Fibroblast of the aortic adventitia (primary cell): ENCODE data around the gene NWD2. TPM values are rescaled to one million over a fixed set of nuclear protein-coding genes. Genes with fewer than 3 reads are reported as not detected.

Source experiments
- DNase-seq: peaks from one replicate; pipeline ENCODE4 v3.0.0-alpha.2; 2010; ENCODE audit warnings: low read depth
- H3K4me3 ChIP-seq: 2 replicates; pipeline ENCODE4 v1.5.1; 2011; ENCODE audit warnings: low read depth, mild to moderate bottlenecking, control low read depth, low read length, moderate library complexity
- total RNA-seq: library from RNA; depleted of rRNA; stranded (reverse); fragments of >200 nt; gene quantifications from 2 replicates; pipeline ENCODE4 v1.2.3, GENCODE V29; 2012; ENCODE audit warnings: low replicate concordance
- TF ChIP-seq, protein P1 (sequence below): IDR thresholded peaks from 2 replicates; pipeline ENCODE4 v1.5.1; 2011; ENCODE audit warnings: mild to moderate bottlenecking, low read length, control low read depth, inconsistent platforms; ENCODE audit not compliant: insufficient read depth

The NWD2 gene
- total RNA-seq, 1 donor = not detected

DNA sequence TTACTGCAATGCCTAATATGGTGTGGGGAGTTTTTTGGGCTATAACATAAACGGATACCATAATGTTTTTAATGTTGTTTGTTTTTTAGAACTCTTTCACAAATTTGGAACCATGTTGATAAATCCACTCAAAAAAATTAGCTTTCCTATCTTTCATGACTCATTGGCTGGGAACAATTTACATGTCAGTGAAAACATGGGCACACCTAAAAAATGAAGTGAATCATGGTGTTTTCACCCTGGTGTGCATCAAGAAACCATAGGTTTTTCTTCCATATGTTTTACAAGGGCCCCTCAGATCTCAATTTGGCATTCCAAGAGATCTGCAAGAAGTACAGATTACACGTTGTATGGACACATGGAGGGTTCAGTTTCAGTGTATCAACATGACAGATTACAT is 207.1 kb downstream of the NWD2 start:
- DNase-seq = no peak
- TF ChIP-seq, protein P1, sequence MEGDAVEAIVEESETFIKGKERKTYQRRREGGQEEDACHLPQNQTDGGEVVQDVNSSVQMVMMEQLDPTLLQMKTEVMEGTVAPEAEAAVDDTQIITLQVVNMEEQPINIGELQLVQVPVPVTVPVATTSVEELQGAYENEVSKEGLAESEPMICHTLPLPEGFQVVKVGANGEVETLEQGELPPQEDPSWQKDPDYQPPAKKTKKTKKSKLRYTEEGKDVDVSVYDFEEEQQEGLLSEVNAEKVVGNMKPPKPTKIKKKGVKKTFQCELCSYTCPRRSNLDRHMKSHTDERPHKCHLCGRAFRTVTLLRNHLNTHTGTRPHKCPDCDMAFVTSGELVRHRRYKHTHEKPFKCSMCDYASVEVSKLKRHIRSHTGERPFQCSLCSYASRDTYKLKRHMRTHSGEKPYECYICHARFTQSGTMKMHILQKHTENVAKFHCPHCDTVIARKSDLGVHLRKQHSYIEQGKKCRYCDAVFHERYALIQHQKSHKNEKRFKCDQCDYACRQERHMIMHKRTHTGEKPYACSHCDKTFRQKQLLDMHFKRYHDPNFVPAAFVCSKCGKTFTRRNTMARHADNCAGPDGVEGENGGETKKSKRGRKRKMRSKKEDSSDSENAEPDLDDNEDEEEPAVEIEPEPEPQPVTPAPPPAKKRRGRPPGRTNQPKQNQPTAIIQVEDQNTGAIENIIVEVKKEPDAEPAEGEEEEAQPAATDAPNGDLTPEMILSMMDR = no peak
- no peak overlapping the region for H3K4me3 ChIP-seq

DNA sequence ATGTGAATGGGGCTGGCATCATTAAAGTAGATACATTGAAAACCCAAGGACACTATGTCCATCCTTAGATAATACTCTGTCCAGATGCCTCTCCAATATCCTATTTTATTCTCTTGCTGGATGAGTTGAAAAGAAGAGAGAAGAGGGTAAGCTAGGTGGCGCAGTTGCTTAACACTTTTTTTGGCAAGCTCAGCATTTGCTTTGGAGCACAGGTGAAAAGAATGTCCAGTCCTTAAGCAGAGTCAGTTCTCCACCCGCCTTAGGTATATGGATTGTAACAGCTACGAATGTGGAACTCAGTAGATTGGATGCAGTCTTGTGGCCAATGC is 208.4 kb downstream of the NWD2 start:
- TF ChIP-seq, protein P1 = peak; percentile 56
- H3K4me3 ChIP-seq = no peak overlapping the region
- peak; percentile 65 for DNase-seq

DNA sequence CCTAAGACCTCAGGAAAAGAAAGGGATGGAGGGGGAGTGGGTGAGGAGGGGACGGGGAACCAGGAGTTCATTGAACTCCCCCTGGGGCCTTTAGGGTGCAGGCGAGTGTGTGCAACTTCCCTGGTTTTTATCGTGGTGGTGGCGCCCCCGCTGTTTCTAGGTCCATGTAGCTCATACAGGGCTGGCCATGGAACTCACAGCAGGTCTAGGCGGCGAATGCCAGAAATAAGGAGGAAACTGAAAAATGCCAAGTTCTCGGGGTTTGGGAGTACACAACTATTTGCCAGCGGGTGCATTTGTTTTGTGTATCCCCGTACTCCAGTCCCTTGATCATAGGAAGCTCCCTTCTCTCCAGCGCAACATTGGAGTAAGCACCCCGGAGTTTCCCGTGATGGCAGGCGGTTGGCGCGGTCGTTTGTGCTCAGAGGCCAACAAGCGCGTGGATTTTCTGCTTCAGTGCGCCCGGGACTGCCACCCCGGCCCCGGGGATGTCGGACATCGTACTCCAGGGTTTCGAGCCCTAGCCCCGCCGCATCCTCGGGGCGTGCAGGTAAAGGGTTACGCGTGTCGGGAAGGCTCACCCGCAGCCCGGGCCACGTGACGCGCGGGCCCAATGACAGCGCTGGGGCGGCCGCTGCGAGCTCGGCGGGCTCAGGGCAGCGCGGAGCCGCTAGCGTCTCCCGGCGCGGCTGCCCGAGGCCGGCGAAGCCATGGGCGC is 208.9 kb downstream of the NWD2 start:
- DNase-seq = peak; percentile 6
- TF ChIP-seq, protein P1 = no peak
- H3K4me3 ChIP-seq = peak overlapping the region; percentile 54

DNA sequence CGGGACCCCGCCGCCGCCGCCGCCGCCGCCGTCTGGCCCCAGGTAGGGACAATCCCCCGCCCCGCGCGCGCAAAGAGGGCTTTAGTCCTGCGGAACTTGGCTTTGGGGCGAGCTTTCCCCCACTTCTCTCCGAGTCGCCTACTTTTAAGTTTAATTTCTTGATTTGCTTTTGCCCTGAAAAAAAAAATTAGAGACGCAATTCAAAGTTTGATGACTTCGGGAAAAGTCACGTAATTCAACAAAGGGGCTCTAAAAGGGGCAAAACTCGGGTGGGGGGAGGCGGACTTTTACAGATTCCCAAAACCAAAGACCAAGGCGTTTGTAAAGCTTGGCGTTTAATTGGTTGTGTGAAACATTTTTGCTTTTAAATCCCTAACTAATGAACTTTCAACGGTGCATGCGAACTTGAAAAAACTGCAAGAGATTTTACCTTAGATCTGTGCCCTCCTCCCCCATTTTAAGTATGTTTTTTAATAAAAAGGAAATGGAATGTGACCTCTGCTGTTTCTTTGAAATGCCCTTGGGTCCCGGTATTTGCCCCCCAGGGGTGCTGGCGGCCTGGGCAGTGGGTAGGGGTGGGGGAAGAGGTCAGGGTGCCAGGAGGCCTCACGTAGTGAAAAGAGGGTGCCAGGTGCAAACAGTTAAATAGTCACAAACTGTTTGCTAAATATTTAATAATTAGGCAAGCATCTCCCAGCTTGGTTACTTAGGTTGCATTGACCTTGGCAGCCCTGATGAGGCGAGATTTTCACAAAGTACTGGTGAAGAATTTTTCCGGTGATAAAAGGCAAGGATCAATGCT is 209.7 kb downstream of the NWD2 start:
- no peak for DNase-seq
- TF ChIP-seq, protein P1 = no peak
- H3K4me3 ChIP-seq = peak overlapping the region; percentile 11

DNA sequence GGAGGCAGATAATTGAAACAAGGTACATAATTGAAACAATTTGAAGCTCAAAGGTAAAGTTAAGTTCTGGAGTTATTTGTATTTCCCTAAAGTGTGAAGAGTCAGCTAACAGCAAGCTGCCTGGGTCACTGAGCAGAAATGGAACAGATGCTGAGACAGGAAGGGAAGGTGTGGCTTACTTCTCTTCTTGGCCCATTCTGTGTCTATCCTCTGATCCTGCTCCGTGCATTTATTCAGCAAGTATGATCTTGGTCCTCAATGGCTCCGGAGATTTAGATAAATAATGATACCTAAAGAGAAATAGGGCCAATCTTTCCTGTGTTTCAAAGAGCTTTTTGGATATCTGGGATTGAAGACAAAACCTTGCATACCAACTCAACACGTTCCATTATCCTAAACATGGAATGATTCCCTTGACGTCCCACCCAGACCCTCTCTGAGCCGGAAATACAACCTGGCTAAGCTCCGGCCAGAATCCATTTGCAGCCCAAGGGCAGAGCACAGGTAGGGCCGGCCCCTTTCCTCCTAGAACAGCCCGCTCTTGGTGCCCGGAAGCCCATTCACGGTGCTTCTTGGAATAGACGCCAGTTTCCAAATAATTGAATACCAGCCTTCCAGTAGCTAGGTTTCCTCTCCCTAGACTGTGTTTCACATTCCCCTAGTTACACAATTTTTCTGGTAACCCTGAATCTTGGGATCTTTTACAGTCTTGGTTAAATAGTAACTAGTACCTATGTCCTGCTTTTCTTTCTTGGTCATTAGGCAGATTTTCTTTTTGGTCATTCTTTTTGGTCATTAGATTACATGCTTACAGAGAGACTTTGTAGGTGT is 211.0 kb downstream of the NWD2 start:
- H3K4me3 ChIP-seq = no peak overlapping the region
- no peak for DNase-seq
- TF ChIP-seq, protein P1 = no peak

DNA sequence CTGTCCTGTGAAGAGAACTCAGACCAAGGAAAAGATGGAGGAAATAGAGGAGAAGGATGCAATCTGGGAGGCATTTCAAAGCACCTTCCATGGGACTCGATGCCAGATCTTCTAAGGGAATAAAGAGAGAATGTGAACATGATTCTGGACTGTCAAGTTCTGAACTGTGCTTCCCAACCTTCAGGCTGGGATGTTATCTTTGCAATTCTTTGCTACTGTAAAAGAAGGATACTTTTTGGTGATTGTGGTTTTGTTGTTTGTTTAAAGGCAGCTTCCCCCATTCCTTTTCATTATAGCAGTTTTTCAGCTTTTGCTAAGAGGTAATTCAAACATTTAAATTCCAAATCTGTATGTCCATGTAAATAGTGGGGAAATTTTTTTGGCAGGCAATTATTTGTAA is 217.3 kb downstream of the NWD2 start:
- no peak overlapping the region for H3K4me3 ChIP-seq
- no peak for DNase-seq
- TF ChIP-seq, protein P1 = no peak
